Peyer's patch (tissue), 4 donors: ENCODE results near the gene GNAO1.

ENCODE experiments used
- CTCF ChIP-seq, 6 experiments: fragments of 450-650 bp in 4 of 6; fragments of 200-600 bp in 2 of 6; sonication (generic) in 1 of 6; IDR thresholded peaks; one replicate each; pipeline ENCODE4 v1.5.1; 2017 to 2019; ENCODE audit warnings: antibody characterized with exemption in 6 of 6, mild to moderate bottlenecking in 3 of 6, moderate library complexity in 1 of 6
- POLR2A ChIP-seq, 2 donors: fragments of 450-650 bp; IDR thresholded peaks; one replicate each; pipeline ENCODE4 v1.5.1; 2017; ENCODE audit warnings: antibody characterized with exemption in 2 of 2, mild to moderate bottlenecking in 2 of 2, moderate library complexity in 2 of 2

GRCh38 chr16:56289862-56290261, 98.6 kb downstream of the GNAO1 start:
- TF ChIP-seq CTCF (IDR thresholded peaks at IDR 0.05), result no peak
- no peak for TF ChIP-seq POLR2A (IDR thresholded peaks at IDR 0.05)
